Ascending aorta (tissue), 2 donors: ENCODE measurements around the gene NMUR1. TPM values are rescaled to one million over a fixed set of nuclear protein-coding genes. Genes with fewer than 3 reads are reported as not detected.

Experiments used
- DNase-seq, 2 donors: peaks; one replicate each; pipeline ENCODE4 v3.0.0-alpha.2; 2019; ENCODE audit warnings: low spot score in 2 of 2
- H3K27ac ChIP-seq, 2 donors: fragments of 200-600 bp; sonication (generic); one replicate each; pipeline ENCODE4 v1.5.1; 2016 to 2017; ENCODE audit warnings: mild to moderate bottlenecking in 1 of 2
- H3K27me3 ChIP-seq: fragments of 200-600 bp; sonication (generic); one replicate; pipeline ENCODE4 v1.5.1; 2017
- H3K36me3 ChIP-seq, 2 donors: fragments of 200-600 bp; sonication (generic); one replicate each; pipeline ENCODE4 v1.5.1; 2016
- H3K4me1 ChIP-seq, 2 donors: fragments of 200-600 bp; sonication (generic); one replicate each; pipeline ENCODE4 v1.5.1; 2016 to 2017; ENCODE audit warnings: mild to moderate bottlenecking in 1 of 2
- H3K4me3 ChIP-seq, 2 donors: fragments of 200-600 bp; sonication (generic); one replicate each; pipeline ENCODE4 v1.5.1; 2016 to 2017; ENCODE audit warnings: mild to moderate bottlenecking in 1 of 2
- H3K9me3 ChIP-seq, 2 donors: fragments of 200-600 bp; sonication (generic); one replicate each; pipeline ENCODE4 v1.5.1; 2016
- intact Hi-C: fragments of 100-400 bp; cut with DNase I; formaldehyde crosslinking; loops from one replicate; pipeline ENCODE4 v1.15.1; 2023
- total RNA-seq: library from RNA; depleted of rRNA; stranded (reverse); fragments of >200 nt; gene quantifications from one replicate; pipeline ENCODE4 v1.1.0, GENCODE V29; 2016
- TF ChIP-seq, protein P1 (sequence below), 3 experiments: fragments of 200-600 bp in 2 of 3; fragments of 450-650 bp in 1 of 3; sonication (generic) in 2 of 3; IDR thresholded peaks; one replicate each; pipeline ENCODE4 v1.5.1; 2016 to 2019; ENCODE audit warnings: antibody characterized with exemption in 3 of 3, mild to moderate bottlenecking in 1 of 3, moderate library complexity in 1 of 3

Gene NMUR1
- total RNA-seq, 1 donor from 2014 or later: 1.8 TPM

DNA sequence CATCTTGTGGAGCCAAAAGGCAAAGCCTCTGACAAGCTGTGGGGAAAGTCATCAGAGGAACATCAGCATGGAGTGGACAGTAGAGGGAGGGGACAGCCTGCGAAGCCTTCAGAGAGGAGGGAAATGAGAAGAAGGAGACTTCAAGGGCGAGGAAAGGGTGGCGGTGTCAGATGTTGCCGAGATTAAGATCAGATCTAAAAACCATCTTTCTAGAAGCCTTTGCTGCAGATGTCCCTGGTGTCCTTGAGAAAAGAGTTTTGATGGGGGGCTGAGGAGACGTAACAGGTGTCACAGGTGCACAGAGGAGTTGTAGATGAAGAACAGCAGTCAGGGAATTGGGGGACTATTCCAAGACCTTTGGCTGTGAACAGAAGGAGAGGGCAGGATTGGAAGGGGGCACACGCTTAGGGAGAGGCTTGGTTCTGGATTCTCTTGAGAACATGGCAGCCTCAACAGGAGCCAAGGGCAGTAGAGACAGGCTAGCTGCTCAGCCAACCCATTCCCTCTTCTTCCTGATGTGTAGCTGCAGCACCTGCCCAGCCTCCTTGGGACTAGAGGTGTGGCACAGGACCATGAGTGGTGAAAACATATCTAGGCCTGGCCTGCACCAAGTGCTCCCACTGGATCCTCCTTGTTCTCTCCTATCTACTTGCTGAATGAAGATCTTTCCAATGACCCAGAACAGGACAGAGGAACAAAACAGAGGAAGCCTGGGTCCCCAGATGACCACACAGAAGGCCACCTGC is 43.2 kb downstream of the NMUR1 start:
- intact Hi-C loops: no loop called here
- DNase-seq: no peak
- Histone ChIP-seq H3K27me3 (no peaks in the 10 kb centered on the region), H3K9me3 (no peaks in the 10 kb centered on the region), H3K4me3 (no peak overlapping the region), H3K27ac (no peak overlapping the region), H3K4me1 (peaks cover 0 to 5% of the 10 kb centered on the region in 2 donors), H3K36me3 (no peaks in the 10 kb centered on the region)
- TF ChIP-seq, protein P1, sequence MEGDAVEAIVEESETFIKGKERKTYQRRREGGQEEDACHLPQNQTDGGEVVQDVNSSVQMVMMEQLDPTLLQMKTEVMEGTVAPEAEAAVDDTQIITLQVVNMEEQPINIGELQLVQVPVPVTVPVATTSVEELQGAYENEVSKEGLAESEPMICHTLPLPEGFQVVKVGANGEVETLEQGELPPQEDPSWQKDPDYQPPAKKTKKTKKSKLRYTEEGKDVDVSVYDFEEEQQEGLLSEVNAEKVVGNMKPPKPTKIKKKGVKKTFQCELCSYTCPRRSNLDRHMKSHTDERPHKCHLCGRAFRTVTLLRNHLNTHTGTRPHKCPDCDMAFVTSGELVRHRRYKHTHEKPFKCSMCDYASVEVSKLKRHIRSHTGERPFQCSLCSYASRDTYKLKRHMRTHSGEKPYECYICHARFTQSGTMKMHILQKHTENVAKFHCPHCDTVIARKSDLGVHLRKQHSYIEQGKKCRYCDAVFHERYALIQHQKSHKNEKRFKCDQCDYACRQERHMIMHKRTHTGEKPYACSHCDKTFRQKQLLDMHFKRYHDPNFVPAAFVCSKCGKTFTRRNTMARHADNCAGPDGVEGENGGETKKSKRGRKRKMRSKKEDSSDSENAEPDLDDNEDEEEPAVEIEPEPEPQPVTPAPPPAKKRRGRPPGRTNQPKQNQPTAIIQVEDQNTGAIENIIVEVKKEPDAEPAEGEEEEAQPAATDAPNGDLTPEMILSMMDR (IDR thresholded peaks at IDR 0.05): no peak

DNA sequence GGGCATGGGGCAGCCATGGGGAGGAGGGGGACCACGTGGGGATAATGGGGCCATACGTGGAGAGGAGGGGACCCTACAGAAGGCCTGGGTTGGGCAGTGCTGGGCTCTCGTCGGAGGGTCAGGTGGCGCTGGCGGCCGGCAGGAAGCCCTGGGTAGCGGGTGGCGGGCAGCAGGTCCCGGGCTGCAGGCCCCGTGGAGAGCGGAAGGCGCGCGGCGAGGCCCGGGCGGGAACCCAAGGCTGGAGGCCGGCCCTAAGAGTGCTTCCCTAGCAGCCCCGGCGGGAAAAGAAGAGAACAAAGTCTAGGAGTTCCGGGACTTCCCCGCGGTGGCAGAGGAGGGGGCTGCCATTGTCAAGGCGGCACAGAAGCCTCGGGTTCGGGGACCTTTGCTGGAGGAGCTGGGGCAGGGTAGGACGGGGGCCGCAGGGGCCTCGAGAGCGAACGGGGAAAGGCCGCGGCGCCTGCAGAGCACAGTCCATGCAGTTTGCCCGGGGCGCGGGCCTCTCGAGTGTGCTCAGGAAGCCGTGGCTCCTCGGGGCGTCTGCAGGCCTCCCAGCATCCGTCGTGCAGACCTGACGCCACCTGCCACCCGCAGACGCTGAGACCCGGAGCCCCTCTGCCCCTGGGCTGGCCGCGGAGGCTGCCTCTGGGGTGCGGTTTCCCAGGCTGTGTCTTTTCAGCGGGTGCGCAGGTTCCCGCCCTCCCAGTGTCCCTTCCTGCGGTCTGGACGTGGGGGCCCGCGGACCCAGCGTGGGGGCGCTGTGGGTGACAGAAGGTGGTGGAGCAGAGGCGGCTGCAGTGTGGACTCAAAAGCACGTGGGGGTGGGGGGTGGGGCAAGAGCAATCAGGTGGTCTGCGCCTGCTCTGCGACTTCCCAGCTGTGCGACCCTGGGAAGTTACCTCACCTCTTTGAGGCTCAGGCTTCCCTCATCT is 46.6 kb downstream of the NMUR1 start:
- TF ChIP-seq, protein P1 (IDR thresholded peaks at IDR 0.05): no peak
- Histone ChIP-seq H3K27ac (peak overlapping the region; percentile 86 to 89), H3K9me3 (no peaks in the 10 kb centered on the region), H3K4me3 (peak overlapping the region; percentile 51 to 74), H3K36me3 (no peaks in the 10 kb centered on the region), H3K27me3 (no peaks in the 10 kb centered on the region), H3K4me1 (peaks cover 0 to 5% of the 10 kb centered on the region in 2 donors)
- DNase-seq: peak in 1 of 2 donors; percentile 65
- intact Hi-C loops: loop anchor here (1.0 kb wide), 1 partner anchor 19 kb away; the partner anchor contains the start of gene NCL

DNA sequence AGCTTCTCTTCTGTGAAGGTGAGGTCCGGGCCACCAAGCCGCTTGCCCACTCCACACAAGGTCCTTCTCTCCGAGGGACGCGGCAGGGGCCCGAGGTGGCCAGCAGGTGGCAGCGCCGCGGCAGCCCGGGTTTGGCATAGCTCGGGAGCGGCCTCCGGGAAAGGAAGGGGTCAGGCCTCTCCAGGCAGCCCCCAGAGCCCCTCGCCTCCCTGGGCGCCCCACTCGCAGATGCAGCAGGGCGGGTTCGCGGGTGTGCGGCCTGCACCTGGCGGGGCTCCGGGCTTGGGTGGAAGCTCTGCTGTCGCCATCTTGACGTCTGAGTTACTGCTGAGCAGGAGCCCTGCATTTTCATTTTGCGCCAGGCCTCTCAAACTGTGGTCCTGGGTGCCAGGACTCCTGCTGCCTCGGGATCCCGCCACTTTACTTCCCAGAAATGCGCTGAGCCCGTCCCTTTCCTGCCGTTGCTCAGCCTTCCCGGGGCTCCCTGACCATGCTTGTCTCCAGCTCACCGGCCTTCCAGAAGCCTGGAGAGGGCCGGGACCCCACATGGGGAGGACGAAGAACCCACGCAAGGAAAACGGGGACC is 47.3 kb downstream of the NMUR1 start:
- peak in 1 of 2 donors; percentile 87 for DNase-seq
- TF ChIP-seq, protein P1 (IDR thresholded peaks at IDR 0.05): peak; percentile 74 to 93 (median 93)
- H3K9me3 ChIP-seq: no peaks in the 10 kb centered on the region
- peaks cover 0 to 5% of the 10 kb centered on the region in 2 donors for H3K4me1 ChIP-seq
- intact Hi-C loops: loop anchor here (1.0 kb wide), 2 partner anchors 19 to 74 kb away; partner anchors contain the start of gene NCL
- H3K27ac ChIP-seq: peak overlapping the region; percentile 86 to 89
- no peaks in the 10 kb centered on the region for H3K27me3 ChIP-seq
- no peaks in the 10 kb centered on the region for H3K36me3 ChIP-seq
- peak overlapping the region; percentile 51 to 74 for H3K4me3 ChIP-seq

DNA sequence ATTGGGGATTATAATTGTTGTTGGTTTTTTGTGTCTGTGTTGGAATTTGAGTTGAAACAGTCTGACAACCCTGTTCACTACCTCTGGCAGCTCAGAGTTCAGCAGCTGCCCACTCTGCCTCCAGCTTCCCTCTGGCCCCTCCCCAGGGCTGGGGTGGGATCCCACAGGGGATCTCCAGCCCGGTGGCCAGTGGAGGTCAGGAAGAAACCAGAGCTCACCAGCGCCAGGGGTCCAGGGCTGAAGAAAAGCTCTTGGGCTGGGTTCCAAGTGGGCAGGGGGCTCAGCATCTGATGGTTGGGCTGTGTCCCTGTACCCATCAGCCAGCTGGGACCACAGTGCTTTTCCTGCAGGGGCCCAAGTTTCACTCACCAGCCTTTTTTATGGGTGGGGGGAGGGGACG is 49.5 kb downstream of the NMUR1 start:
- peak in 1 of 2 donors; percentile 44 for DNase-seq
- peaks cover 0 to 5% of the 10 kb centered on the region in 2 donors for H3K4me1 ChIP-seq
- H3K27ac ChIP-seq: no peak overlapping the region
- TF ChIP-seq, protein P1 (IDR thresholded peaks at IDR 0.05): no peak
- no peaks in the 10 kb centered on the region for H3K9me3 ChIP-seq
- H3K36me3 ChIP-seq: no peaks in the 10 kb centered on the region
- intact Hi-C loops: no loop called here
- H3K27me3 ChIP-seq: no peaks in the 10 kb centered on the region
- no peak overlapping the region for H3K4me3 ChIP-seq

DNA sequence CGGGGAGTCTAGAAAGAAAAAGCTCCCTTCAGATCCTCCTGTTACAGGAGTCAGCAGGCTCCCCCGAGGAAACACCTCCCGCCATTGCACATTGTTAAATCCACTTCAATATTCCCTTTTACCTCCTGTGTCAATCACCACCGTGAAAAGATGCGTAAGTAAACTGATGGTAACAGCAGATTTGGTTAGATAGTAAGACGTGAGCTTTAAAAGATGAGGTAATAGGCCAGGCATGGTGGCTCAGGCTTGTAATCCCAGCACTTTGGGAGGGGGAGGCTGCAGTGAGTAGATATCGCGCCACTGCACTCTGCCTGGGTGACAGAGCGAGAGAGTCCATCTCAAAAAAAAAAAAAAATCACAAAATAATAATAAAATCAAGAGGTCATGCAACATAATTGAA is 50.8 kb downstream of the NMUR1 start:
- intact Hi-C loops: no loop called here

More for the DNA sequence above, 50.8 kb downstream of the NMUR1 start:
- no peaks in the 10 kb centered on the region for H3K27me3 ChIP-seq
- no peak overlapping the region for H3K27ac ChIP-seq
- no peaks in the 10 kb centered on the region for H3K36me3 ChIP-seq
- DNase-seq: peak in 1 of 2 donors; percentile 21
- peaks cover 0 to 5% of the 10 kb centered on the region in 2 donors for H3K4me1 ChIP-seq
- H3K9me3 ChIP-seq: no peaks in the 10 kb centered on the region
- H3K4me3 ChIP-seq: no peak overlapping the region
- TF ChIP-seq, protein P1 (IDR thresholded peaks at IDR 0.05): no peak
